HepG2 (cell line): Measurements from ENCODE around the gene SLX9. TPM values are rescaled to one million over a fixed set of nuclear protein-coding genes. Genes with fewer than 3 reads are reported as not detected.

ENCODE experiments used
- ARID2 ChIP-seq: sonication (generic); formaldehyde crosslinking; IDR thresholded peaks from 2 replicates; pipeline ENCODE4 v1.8.1; 2022; ENCODE audit warnings: mild to moderate bottlenecking, missing genetic modification reagents, borderline replicate concordance
- ARID5B ChIP-seq: IDR thresholded peaks from 2 replicates; pipeline ENCODE4 v1.4.0; 2020; ENCODE audit warnings: mild to moderate bottlenecking, missing genetic modification reagents
- ASH2L ChIP-seq: fragments of 300-600, 200-600 bp; sonication (generic); IDR thresholded peaks from 2 replicates; pipeline ENCODE4 v1.7.0; 2017; ENCODE audit warnings: low read depth, mild to moderate bottlenecking, moderate library complexity, mixed read lengths, low read length; ENCODE audit not compliant: insufficient read length
- BCL6 ChIP-seq: IDR thresholded peaks from 2 replicates; pipeline ENCODE4 v1.6.1; 2016; ENCODE audit warnings: missing genetic modification reagents, missing compliant biosample characterization
- MLX ChIP-seq: IDR thresholded peaks from 2 replicates; pipeline ENCODE4 v1.6.1; 2016
- NCOA1 ChIP-seq: sonication (generic); formaldehyde crosslinking; IDR thresholded peaks from 2 replicates; pipeline ENCODE4 v1.9.0; 2021; ENCODE audit warnings: missing genetic modification reagents
- NFYC ChIP-seq: IDR thresholded peaks from 2 replicates; pipeline ENCODE4 v1.6.1; 2016; ENCODE audit warnings: missing genetic modification reagents, missing compliant biosample characterization
- STAG1 ChIP-seq: sonication (generic); formaldehyde crosslinking; IDR thresholded peaks from 2 replicates; pipeline ENCODE4 v1.4.0; 2020; ENCODE audit warnings: missing genetic modification reagents
- USF2 ChIP-seq, 2 experiments: sonication (generic) in 1 of 2; formaldehyde crosslinking in 1 of 2; IDR thresholded peaks; 2 replicates each; pipeline versions ENCODE4 v1.5.1 to v1.6.1; 2011 to 2020; ENCODE audit warnings: borderline replicate concordance in 1 of 2, low read depth in 1 of 2, low read length in 1 of 2, mild to moderate bottlenecking in 1 of 2, missing genetic modification reagents in 1 of 2, moderate library complexity in 1 of 2
- ZBTB10 ChIP-seq: sonication (generic); formaldehyde crosslinking; IDR thresholded peaks from 2 replicates; pipeline ENCODE4 v1.4.0; 2020; ENCODE audit warnings: missing genetic modification reagents, borderline replicate concordance
- ZBTB7A ChIP-seq: sonication (generic); formaldehyde crosslinking; IDR thresholded peaks from 2 replicates; pipeline ENCODE4 v1.8.0; 2022; ENCODE audit warnings: mild to moderate bottlenecking, missing genetic modification reagents
- ZNF143 ChIP-seq: sonication (generic); formaldehyde crosslinking; IDR thresholded peaks from 2 replicates; pipeline ENCODE4 v1.4.0; 2020; ENCODE audit warnings: missing genetic modification reagents
- ZNF180 ChIP-seq: sonication (generic); formaldehyde crosslinking; IDR thresholded peaks from 2 replicates; pipeline ENCODE4 v1.4.0; 2020; ENCODE audit warnings: low read depth, missing genetic modification reagents, borderline replicate concordance
- ZNF281 ChIP-seq: sonication (generic); formaldehyde crosslinking; IDR thresholded peaks from 2 replicates; pipeline ENCODE4 v1.4.0; 2020; ENCODE audit warnings: missing genetic modification reagents, borderline replicate concordance
- ZNF501 ChIP-seq: sonication (generic); formaldehyde crosslinking; IDR thresholded peaks from 2 replicates; pipeline ENCODE4 v1.5.1; 2020; ENCODE audit warnings: mild to moderate bottlenecking, moderate library complexity, missing genetic modification reagents
- polyA plus RNA-seq, 8 experiments: library from polyadenylated mRNA; depleted of rRNA in 3 of 8; stranded (reverse) in 7 of 8; unstranded in 1 of 8; fragments of >200 nt; fragmentation: Illumina TruSeq in 4 of 8; extraction: Trizol in 4 of 8; gene quantifications; 2 replicates each; pipeline versions ENCODE4 v1.2.1 to v1.2.3, GENCODE V29; 2011 to 2016; ENCODE audit warnings: low read depth in 4 of 8, missing spikeins in 1 of 8, mixed read lengths in 1 of 8; ENCODE audit not compliant: insufficient read depth in 1 of 8
- total RNA-seq, 5 experiments: library from RNA; depleted of rRNA; stranded (reverse); fragments of >200 nt; fragmentation: Illumina TruSeq; extraction: Trizol; gene quantifications; 2 replicates each; pipeline ENCODE4 v1.2.3, GENCODE V29; 2016; ENCODE audit warnings: low read depth in 1 of 5

SLX9 gene
- total and polyA plus RNA-seq, 2 of the 13 experiments (the other 11 are each of a cell fraction or from before 2014, with no cell fraction given) = 21.0 to 47.1 TPM

- no peak for TF ChIP-seq ZNF180 (CRISPR knock-in tag)
- TF ChIP-seq ZNF143 (CRISPR knock-in tag) = 0 out of 2 replicates have a peak, but pooled peaks have one; percentile 32
- TF ChIP-seq ZNF501 (CRISPR knock-in tag) = peak; percentile 64
- TF ChIP-seq STAG1 (CRISPR knock-in tag) = peak; percentile 33; the same call in 1 of the 2 replicates
- TF ChIP-seq MLX (CRISPR knock-in tag) = peak; percentile 77
- no peak for TF ChIP-seq USF2 (IDR thresholded peaks at IDR 0.05; ENCODE audit: low read depth, low read length)
- TF ChIP-seq USF2 (CRISPR knock-in tag; IDR thresholded peaks at IDR 0.05; ENCODE audit: borderline replicate concordance) = peak; percentile 69; the same call in 1 of the 2 replicates
- TF ChIP-seq NFYC (CRISPR knock-in tag) = peak; percentile 39; the same call in 1 of the 2 replicates
- peak; percentile 36 for TF ChIP-seq ASH2L
- TF ChIP-seq BCL6 = peak; percentile 90
- TF ChIP-seq ZBTB7A (CRISPR knock-in tag) = peak; percentile 96
- TF ChIP-seq NCOA1 (CRISPR knock-in tag) = 0 out of 2 replicates have a peak, but pooled peaks have one; percentile 23
- TF ChIP-seq ARID5B (CRISPR knock-in tag) = peak; percentile 78
- 0 out of 2 replicates have a peak, but pooled peaks have one; percentile 3 for TF ChIP-seq ARID2 (CRISPR knock-in tag)
- TF ChIP-seq ZBTB10 (CRISPR knock-in tag) = peak; percentile 96; the same call in 1 of the 2 replicates
- peak; percentile 47; the same call in 1 of the 2 replicates for TF ChIP-seq ZNF281 (CRISPR knock-in tag)
Measured at GRCh38 chr21:45011911-45012661, 72.3 kb downstream of the SLX9 start (continued).
